HG03280 (cell line): ENCODE results near the gene MRPL43.

Source experiments
- ATAC-seq: cut with Tn5 transposase; IDR thresholded peaks from one replicate; pipeline ENCODE4 v1.9.1; 2021; ENCODE audit warnings: mild to moderate bottlenecking, moderate library complexity; ENCODE audit not compliant: unreplicated experiment

The MRPL43 gene

GRCh38 chr10:101005361-101005760, 18.1 kb upstream of the MRPL43 start:
- ATAC-seq: no peak

GRCh38 chr10:101003639-101004206, 16.4 kb upstream of the MRPL43 start:
- ATAC-seq: no peak

- ATAC-seq: no peak
Observed at GRCh38 chr10:101002456-101002855, 15.2 kb upstream of the MRPL43 start.

- ATAC-seq: no peak
Observed at GRCh38 chr10:101001659-101002035, 14.3 kb upstream of the MRPL43 start.

- no peak for ATAC-seq
Observed at GRCh38 chr10:101000915-101001658, 13.8 kb upstream of the MRPL43 start.

GRCh38 chr10:101000127-101000914, 13.0 kb upstream of the MRPL43 start:
- ATAC-seq: no peak

- no peak for ATAC-seq
Observed at GRCh38 chr10:100999742-101000126, 12.4 kb upstream of the MRPL43 start, which contains the start of gene LZTS2. Gene LZTS2, plus strand, starts transcription at chr10:100999808. Its CDS starts 2,731 bp downstream, at chr10:101002539.

- ATAC-seq: peak; percentile 58
Observed at GRCh38 chr10:100998991-100999741, 11.9 kb upstream of the MRPL43 start.

GRCh38 chr10:100998183-100998990, 11.1 kb upstream of the MRPL43 start:
- peak; percentile 23 for ATAC-seq

- peak; percentile 36 for ATAC-seq
Observed at GRCh38 chr10:100997360-100998182, 10.3 kb upstream of the MRPL43 start.

- ATAC-seq: no peak
Observed at GRCh38 chr10:100996678-100997359, 9.5 kb upstream of the MRPL43 start.

- no peak for ATAC-seq
Observed at GRCh38 chr10:100995181-100995580, 7.9 kb upstream of the MRPL43 start.

GRCh38 chr10:100993986-100994708, 6.8 kb upstream of the MRPL43 start:
- ATAC-seq: no peak

GRCh38 chr10:100989088-100989487, 1.8 kb upstream of the MRPL43 start:
- ATAC-seq: no peak

GRCh38 chr10:100988166-100988565, 869 bp upstream of the MRPL43 start:
- no peak for ATAC-seq

GRCh38 chr10:100987685-100988049, 370 bp upstream of the MRPL43 start:
- ATAC-seq: peak; percentile 10

GRCh38 chr10:100986623-100986951, 710 bp downstream of the MRPL43 start:
- no peak for ATAC-seq

GRCh38 chr10:100985336-100985735, 2.0 kb downstream of the MRPL43 start:
- ATAC-seq: no peak
